Measurements from ENCODE around the gene COCH.

GRCh38 chr14:30873308-30874119 is 845 bp upstream of the COCH start:
- TF ChIP-seq CTCF (IDR thresholded peaks at IDR 0.05): no peak
- no peak for TF ChIP-seq POLR2AphosphoS5 (IDR thresholded peaks at IDR 0.05)
- TF ChIP-seq POLR2A (IDR thresholded peaks at IDR 0.05): no peak

All from prostate gland (tissue), 2 donors.